ENCODE results near the gene HDAC11.
"Not testable (repeated sequence)": the region's sequence is repeated elsewhere in the genome, so short reads cannot be mapped to it uniquely, and the experiment has no call there.

Gene HDAC11

GRCh38 chr3:13515786-13516759, 36.0 kb downstream of the HDAC11 start:
- H3K4me3 Mint-ChIP-seq: no peak overlapping the region
- no peaks in the 10 kb centered on the region for H3K4me1 Mint-ChIP-seq (ENCODE audit: low read depth)
- H3K36me3 Mint-ChIP-seq (ENCODE audit: low read depth): no peaks in the 10 kb centered on the region
- H3K27ac Mint-ChIP-seq: no peak overlapping the region
- H3K9me3 Mint-ChIP-seq: peaks cover under 1% of the 10 kb centered on the region
- H3K27me3 Mint-ChIP-seq: no peaks in the 10 kb centered on the region
- no peak for DNase-seq

- no peak overlapping the region for H3K27ac Mint-ChIP-seq
Measured at GRCh38 chr3:13516760-13517135, 36.6 kb downstream of the HDAC11 start.

GRCh38 chr3:13517253-13517977, 37.3 kb downstream of the HDAC11 start:
- Mint-ChIP-seq H3K4me3 (no peak overlapping the region), H3K9me3 (peaks cover 8% of the 10 kb centered on the region), H3K27me3 (no peaks in the 10 kb centered on the region), H3K36me3 (ENCODE audit: low read depth) (no peaks in the 10 kb centered on the region), H3K4me1 (ENCODE audit: low read depth) (no peaks in the 10 kb centered on the region), H3K27ac (no peak overlapping the region)
- DNase-seq: no peak

More at GRCh38 chr3:13516760-13517135, 36.6 kb downstream of the HDAC11 start:
- Mint-ChIP-seq H3K4me1 (ENCODE audit: low read depth) (no peaks in the 10 kb centered on the region), H3K9me3 (peaks cover 6% of the 10 kb centered on the region), H3K36me3 (ENCODE audit: low read depth) (no peaks in the 10 kb centered on the region), H3K27me3 (no peaks in the 10 kb centered on the region), H3K4me3 (no peak overlapping the region)
- no peak for DNase-seq

GRCh38 chr3:13518516-13518953, 38.4 kb downstream of the HDAC11 start:
- no peak overlapping the region for H3K27ac Mint-ChIP-seq
- no peak for DNase-seq
- H3K27me3 Mint-ChIP-seq: no peaks in the 10 kb centered on the region
- H3K4me1 Mint-ChIP-seq (ENCODE audit: low read depth): no peaks in the 10 kb centered on the region
- no peak overlapping the region for H3K4me3 Mint-ChIP-seq
- no peaks in the 10 kb centered on the region for H3K36me3 Mint-ChIP-seq (ENCODE audit: low read depth)
- peaks cover 8% of the 10 kb centered on the region for H3K9me3 Mint-ChIP-seq

- no peaks in the 10 kb centered on the region for H3K4me1 Mint-ChIP-seq (ENCODE audit: low read depth)
- no peak for DNase-seq
- H3K27me3 Mint-ChIP-seq: no peaks in the 10 kb centered on the region
- peaks cover 8% of the 10 kb centered on the region for H3K9me3 Mint-ChIP-seq
- no peak overlapping the region for H3K4me3 Mint-ChIP-seq
- no peaks in the 10 kb centered on the region for H3K36me3 Mint-ChIP-seq (ENCODE audit: low read depth)
- no peak overlapping the region for H3K27ac Mint-ChIP-seq
Measured at GRCh38 chr3:13519006-13519791, 39.1 kb downstream of the HDAC11 start.

GRCh38 chr3:13520326-13520880, 40.3 kb downstream of the HDAC11 start:
- Mint-ChIP-seq H3K4me3 (no peak overlapping the region), H3K27ac (no peak overlapping the region), H3K4me1 (ENCODE audit: low read depth) (no peaks in the 10 kb centered on the region), H3K9me3 (peaks cover 8% of the 10 kb centered on the region), H3K27me3 (no peaks in the 10 kb centered on the region), H3K36me3 (ENCODE audit: low read depth) (no peaks in the 10 kb centered on the region)
- no peak for DNase-seq

GRCh38 chr3:13521309-13521708, 41.2 kb downstream of the HDAC11 start:
- Mint-ChIP-seq H3K4me1 (ENCODE audit: low read depth) (no peaks in the 10 kb centered on the region), H3K27me3 (no peaks in the 10 kb centered on the region), H3K4me3 (no peak overlapping the region), H3K9me3 (peaks cover 8% of the 10 kb centered on the region), H3K27ac (no peak overlapping the region), H3K36me3 (ENCODE audit: low read depth) (no peaks in the 10 kb centered on the region)
- no peak for DNase-seq

GRCh38 chr3:13521749-13522148, 41.6 kb downstream of the HDAC11 start:
- not testable (repeated sequence) for H3K36me3 Mint-ChIP-seq (ENCODE audit: low read depth); H3K4me3 Mint-ChIP-seq; H3K27ac Mint-ChIP-seq; H3K9me3 Mint-ChIP-seq; DNase-seq; H3K27me3 Mint-ChIP-seq; H3K4me1 Mint-ChIP-seq (ENCODE audit: low read depth)

- no peak for DNase-seq
- Mint-ChIP-seq H3K36me3 (ENCODE audit: low read depth) (no peaks in the 10 kb centered on the region), H3K27me3 (no peaks in the 10 kb centered on the region), H3K4me1 (ENCODE audit: low read depth) (no peaks in the 10 kb centered on the region), H3K27ac (no peak overlapping the region), H3K9me3 (peaks cover 8% of the 10 kb centered on the region), H3K4me3 (no peak overlapping the region)
Measured at GRCh38 chr3:13522236-13522635, 42.1 kb downstream of the HDAC11 start.

- Mint-ChIP-seq H3K27ac (no peak overlapping the region), H3K9me3 (peaks cover 8% of the 10 kb centered on the region), H3K36me3 (ENCODE audit: low read depth) (no peaks in the 10 kb centered on the region), H3K27me3 (no peaks in the 10 kb centered on the region), H3K4me1 (ENCODE audit: low read depth) (no peaks in the 10 kb centered on the region), H3K4me3 (no peak overlapping the region)
- no peak for DNase-seq
Measured at GRCh38 chr3:13524979-13525669, 45.0 kb downstream of the HDAC11 start.

GRCh38 chr3:13525827-13526625, 45.9 kb downstream of the HDAC11 start:
- Mint-ChIP-seq H3K36me3 (ENCODE audit: low read depth) (no peaks in the 10 kb centered on the region), H3K27ac (no peak overlapping the region), H3K4me1 (ENCODE audit: low read depth) (no peaks in the 10 kb centered on the region), H3K27me3 (no peaks in the 10 kb centered on the region), H3K9me3 (peaks cover 8% of the 10 kb centered on the region), H3K4me3 (no peak overlapping the region)
- DNase-seq: no peak

GRCh38 chr3:13526626-13526949, 46.5 kb downstream of the HDAC11 start:
- Mint-ChIP-seq H3K9me3 (peaks cover 3% of the 10 kb centered on the region), H3K36me3 (ENCODE audit: low read depth) (no peaks in the 10 kb centered on the region), H3K27ac (no peak overlapping the region), H3K27me3 (no peaks in the 10 kb centered on the region), H3K4me1 (ENCODE audit: low read depth) (no peaks in the 10 kb centered on the region), H3K4me3 (no peak overlapping the region)
- DNase-seq: no peak

- H3K4me1 Mint-ChIP-seq (ENCODE audit: low read depth): no peaks in the 10 kb centered on the region
- DNase-seq: no peak
- H3K9me3 Mint-ChIP-seq: no peaks in the 10 kb centered on the region
- H3K27me3 Mint-ChIP-seq: no peaks in the 10 kb centered on the region
- H3K36me3 Mint-ChIP-seq (ENCODE audit: low read depth): no peaks in the 10 kb centered on the region
- no peak overlapping the region for H3K27ac Mint-ChIP-seq
- H3K4me3 Mint-ChIP-seq: no peak overlapping the region
Measured at GRCh38 chr3:13528217-13528867, 48.2 kb downstream of the HDAC11 start.

Data from activated T-cell treated with anti-CD3 and anti-CD28 coated beads, Interleukin-2, amount 50 U/mL, for 24 hours (primary cell).